GM12878 (cell line): Measurements from ENCODE around the gene CHIT1.

Experiments used
- ESRRA ChIP-seq: IDR thresholded peaks from 2 replicates; pipeline ENCODE4 v1.6.1; 2012; ENCODE audit warnings: mild to moderate bottlenecking, low read length, improper control_type of control experiment
- POLR2A ChIP-seq: IDR thresholded peaks from 2 replicates; pipeline ENCODE4 v1.6.1; 2011; ENCODE audit warnings: low read depth, mild to moderate bottlenecking, low read length
- TF ChIP-seq, protein P1 (sequence below), 3 experiments: IDR thresholded peaks in 2 of 3; conservative IDR thresholded peaks in 1 of 3; 2 replicates each; pipeline ENCODE4 v1.5.1; 2011; ENCODE audit warnings: low read depth in 3 of 3, low read length in 3 of 3, mild to moderate bottlenecking in 3 of 3, control low read depth in 2 of 3, moderate library complexity in 2 of 3, inconsistent platforms in 1 of 3, mixed read lengths in 1 of 3; ENCODE audit not compliant: control insufficient read depth in 2 of 3, insufficient read depth in 1 of 3; ENCODE audit errors: extremely low read depth in 1 of 3
- TF ChIP-seq, protein P2 (sequence below): IDR thresholded peaks from 2 replicates; pipeline ENCODE4 v1.6.1; 2011; ENCODE audit warnings: mild to moderate bottlenecking, low read depth, low read length, moderate library complexity; ENCODE audit not compliant: insufficient replicate concordance

GRCh38 chr1:203181586-203182386 lies 47.7 kb downstream of the CHIT1 start:
- no peak for TF ChIP-seq ESRRA
- TF ChIP-seq, protein P1, sequence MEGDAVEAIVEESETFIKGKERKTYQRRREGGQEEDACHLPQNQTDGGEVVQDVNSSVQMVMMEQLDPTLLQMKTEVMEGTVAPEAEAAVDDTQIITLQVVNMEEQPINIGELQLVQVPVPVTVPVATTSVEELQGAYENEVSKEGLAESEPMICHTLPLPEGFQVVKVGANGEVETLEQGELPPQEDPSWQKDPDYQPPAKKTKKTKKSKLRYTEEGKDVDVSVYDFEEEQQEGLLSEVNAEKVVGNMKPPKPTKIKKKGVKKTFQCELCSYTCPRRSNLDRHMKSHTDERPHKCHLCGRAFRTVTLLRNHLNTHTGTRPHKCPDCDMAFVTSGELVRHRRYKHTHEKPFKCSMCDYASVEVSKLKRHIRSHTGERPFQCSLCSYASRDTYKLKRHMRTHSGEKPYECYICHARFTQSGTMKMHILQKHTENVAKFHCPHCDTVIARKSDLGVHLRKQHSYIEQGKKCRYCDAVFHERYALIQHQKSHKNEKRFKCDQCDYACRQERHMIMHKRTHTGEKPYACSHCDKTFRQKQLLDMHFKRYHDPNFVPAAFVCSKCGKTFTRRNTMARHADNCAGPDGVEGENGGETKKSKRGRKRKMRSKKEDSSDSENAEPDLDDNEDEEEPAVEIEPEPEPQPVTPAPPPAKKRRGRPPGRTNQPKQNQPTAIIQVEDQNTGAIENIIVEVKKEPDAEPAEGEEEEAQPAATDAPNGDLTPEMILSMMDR (IDR thresholded peaks at IDR 0.05 in 2 of 3, conservative IDR thresholded peaks at IDR 0.05 in 1 of 3; ENCODE audit: control insufficient read depth in 2 of 3, extremely low read depth in 1 of 3, insufficient read depth in 1 of 3, low read depth in 3 of 3, low read length in 3 of 3), result no peak
- TF ChIP-seq, protein P2, sequence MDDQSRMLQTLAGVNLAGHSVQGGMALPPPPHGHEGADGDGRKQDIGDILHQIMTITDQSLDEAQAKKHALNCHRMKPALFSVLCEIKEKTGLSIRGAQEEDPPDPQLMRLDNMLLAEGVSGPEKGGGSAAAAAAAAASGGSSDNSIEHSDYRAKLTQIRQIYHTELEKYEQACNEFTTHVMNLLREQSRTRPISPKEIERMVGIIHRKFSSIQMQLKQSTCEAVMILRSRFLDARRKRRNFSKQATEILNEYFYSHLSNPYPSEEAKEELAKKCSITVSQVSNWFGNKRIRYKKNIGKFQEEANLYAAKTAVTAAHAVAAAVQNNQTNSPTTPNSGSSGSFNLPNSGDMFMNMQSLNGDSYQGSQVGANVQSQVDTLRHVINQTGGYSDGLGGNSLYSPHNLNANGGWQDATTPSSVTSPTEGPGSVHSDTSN, result no peak
- no peak for TF ChIP-seq POLR2A
